HUES6 (cell line): Measurements from ENCODE around the gene RAD51B.

Experiments
- H3K27ac ChIP-seq: 2 replicates; pipeline ENCODE4 v1.7.0; 2013; ENCODE audit warnings: low read depth, mild to moderate bottlenecking, low read length, inconsistent platforms
- H3K27me3 ChIP-seq: 2 replicates; pipeline ENCODE4 v1.6.1; 2013; ENCODE audit warnings: low read length; ENCODE audit not compliant: control insufficient read depth, insufficient read depth
- H3K36me3 ChIP-seq: 2 replicates; pipeline ENCODE4 v1.6.1; 2013; ENCODE audit warnings: low read length; ENCODE audit not compliant: control insufficient read depth, insufficient read depth
- H3K4me1 ChIP-seq: 2 replicates; pipeline ENCODE4 v1.6.1; 2013; ENCODE audit warnings: low read length; ENCODE audit not compliant: control insufficient read depth, insufficient read depth
- H3K4me3 ChIP-seq: 2 replicates; pipeline ENCODE4 v1.5.1; 2013; ENCODE audit warnings: low read depth, low read length
- H3K9ac ChIP-seq: one replicate; pipeline ENCODE4 v1.6.1; 2013; ENCODE audit warnings: mild to moderate bottlenecking, low read length
- H3K9me3 ChIP-seq: 2 replicates; pipeline ENCODE4 v1.6.1; 2013; ENCODE audit warnings: low read depth, low read length; ENCODE audit not compliant: control insufficient read depth, insufficient read depth

RAD51B gene

GRCh38 chr14:68362846-68363245, 543.3 kb downstream of the RAD51B start:
- Histone ChIP-seq H3K9ac (no peak overlapping the region), H3K4me1 (peaks cover 43% of the 10 kb centered on the region), H3K9me3 (no peaks in the 10 kb centered on the region), H3K27me3 (no peaks in the 10 kb centered on the region), H3K4me3 (no peak overlapping the region), H3K27ac (no peak overlapping the region), H3K36me3 (no peaks in the 10 kb centered on the region)

- no peaks in the 10 kb centered on the region for H3K36me3 ChIP-seq
- peak overlapping the region; percentile 37; the same call in 1 of the 2 replicates for H3K27ac ChIP-seq
- H3K9ac ChIP-seq: peak overlapping the region; percentile 81
- H3K27me3 ChIP-seq: no peaks in the 10 kb centered on the region
- H3K4me3 ChIP-seq: peak overlapping the region; percentile 63
- no peaks in the 10 kb centered on the region for H3K9me3 ChIP-seq
- peaks cover 43% of the 10 kb centered on the region for H3K4me1 ChIP-seq
These were observed 543.9 kb downstream of the RAD51B start for GRCh38 chr14:68363466-68363842.

- Histone ChIP-seq H3K27me3 (no peaks in the 10 kb centered on the region), H3K4me3 (peak overlapping the region; percentile 63), H3K36me3 (no peaks in the 10 kb centered on the region), H3K9me3 (no peaks in the 10 kb centered on the region), H3K27ac (peak overlapping the region; percentile 37; the same call in 1 of the 2 replicates), H3K4me1 (peaks cover 39% of the 10 kb centered on the region), H3K9ac (peak overlapping the region; percentile 81)
These were observed 544.5 kb downstream of the RAD51B start for GRCh38 chr14:68363843-68364767.

GRCh38 chr14:68364792-68365192, 545.2 kb downstream of the RAD51B start:
- Histone ChIP-seq H3K9ac (peak overlapping the region; percentile 43), H3K9me3 (no peaks in the 10 kb centered on the region), H3K4me1 (peaks cover 32% of the 10 kb centered on the region), H3K4me3 (peak overlapping the region; percentile 63), H3K27ac (peak overlapping the region; percentile 20; the same call in 1 of the 2 replicates), H3K36me3 (no peaks in the 10 kb centered on the region), H3K27me3 (no peaks in the 10 kb centered on the region)

GRCh38 chr14:68365228-68365627, 545.6 kb downstream of the RAD51B start:
- H3K9ac ChIP-seq: peak overlapping the region; percentile 43
- H3K9me3 ChIP-seq: no peaks in the 10 kb centered on the region
- no peak overlapping the region for H3K4me3 ChIP-seq
- no peaks in the 10 kb centered on the region for H3K36me3 ChIP-seq
- H3K27ac ChIP-seq: no peak overlapping the region; the same call in 1 of the 2 replicates
- peaks cover 29% of the 10 kb centered on the region for H3K4me1 ChIP-seq
- no peaks in the 10 kb centered on the region for H3K27me3 ChIP-seq

- Histone ChIP-seq H3K9me3 (no peaks in the 10 kb centered on the region), H3K9ac (no peak overlapping the region), H3K4me1 (peaks cover 25% of the 10 kb centered on the region), H3K27ac (no peak overlapping the region), H3K27me3 (no peaks in the 10 kb centered on the region), H3K4me3 (no peak overlapping the region), H3K36me3 (no peaks in the 10 kb centered on the region)
These were observed 547.1 kb downstream of the RAD51B start for GRCh38 chr14:68366656-68367055.

GRCh38 chr14:68367536-68367935, 548.0 kb downstream of the RAD51B start:
- H3K36me3 ChIP-seq: no peaks in the 10 kb centered on the region
- H3K9me3 ChIP-seq: no peaks in the 10 kb centered on the region
- peaks cover 34% of the 10 kb centered on the region for H3K4me1 ChIP-seq
- H3K4me3 ChIP-seq: no peak overlapping the region
- H3K27me3 ChIP-seq: no peaks in the 10 kb centered on the region
- no peak overlapping the region for H3K9ac ChIP-seq
- no peak overlapping the region for H3K27ac ChIP-seq

GRCh38 chr14:68368850-68369249, 549.3 kb downstream of the RAD51B start:
- H3K9me3 ChIP-seq: no peaks in the 10 kb centered on the region
- peaks cover 27% of the 10 kb centered on the region for H3K4me1 ChIP-seq
- no peaks in the 10 kb centered on the region for H3K27me3 ChIP-seq
- H3K27ac ChIP-seq: no peak overlapping the region
- H3K9ac ChIP-seq: no peak overlapping the region
- H3K36me3 ChIP-seq: no peaks in the 10 kb centered on the region
- no peak overlapping the region for H3K4me3 ChIP-seq

GRCh38 chr14:68369281-68370056, 549.9 kb downstream of the RAD51B start:
- Histone ChIP-seq H3K4me1 (peaks cover 22% of the 10 kb centered on the region), H3K27ac (no peak overlapping the region), H3K4me3 (no peak overlapping the region), H3K27me3 (no peaks in the 10 kb centered on the region), H3K9me3 (no peaks in the 10 kb centered on the region), H3K36me3 (no peaks in the 10 kb centered on the region), H3K9ac (no peak overlapping the region)

- H3K9ac ChIP-seq: no peak overlapping the region
These were observed 550.4 kb downstream of the RAD51B start for GRCh38 chr14:68370057-68370360.

GRCh38 chr14:68372368-68372767, 552.8 kb downstream of the RAD51B start:
- H3K27me3 ChIP-seq: no peaks in the 10 kb centered on the region
- H3K36me3 ChIP-seq: no peaks in the 10 kb centered on the region
- H3K9ac ChIP-seq: no peak overlapping the region
- peaks cover 22% of the 10 kb centered on the region for H3K4me1 ChIP-seq
- H3K4me3 ChIP-seq: no peak overlapping the region
- H3K9me3 ChIP-seq: no peaks in the 10 kb centered on the region
- no peak overlapping the region for H3K27ac ChIP-seq

More at GRCh38 chr14:68370057-68370360, 550.4 kb downstream of the RAD51B start:
- H3K4me3 ChIP-seq: no peak overlapping the region
- no peaks in the 10 kb centered on the region for H3K9me3 ChIP-seq
- peaks cover 21% of the 10 kb centered on the region for H3K4me1 ChIP-seq
- H3K27me3 ChIP-seq: no peaks in the 10 kb centered on the region
- H3K36me3 ChIP-seq: no peaks in the 10 kb centered on the region
- no peak overlapping the region for H3K27ac ChIP-seq
